ENCODE measurements around the gene TP53I3.
"Not testable (repeated sequence)": the region's sequence is repeated elsewhere in the genome, so short reads cannot be mapped to it uniquely, and the experiment has no call there.

TP53I3 gene

GRCh38 chr2:24095171-24095677 lies 10.6 kb upstream of the TP53I3 start:
- DNase-seq, result not testable (repeated sequence)

GRCh38 chr2:24093270-24093669 lies 8.6 kb upstream of the TP53I3 start:
- DNase-seq, result not testable (repeated sequence)

GRCh38 chr2:24088821-24089359 lies 4.3 kb upstream of the TP53I3 start:
- DNase-seq, result no peak

- no peak for DNase-seq
These were observed 2.4 kb upstream of the TP53I3 start for GRCh38 chr2:24087032-24087431.

- DNase-seq, result no peak
These were observed 1.6 kb upstream of the TP53I3 start for GRCh38 chr2:24086241-24086640.

GRCh38 chr2:24085200-24085489 lies 511 bp upstream of the TP53I3 start:
- DNase-seq, result no peak

- peak; percentile 24 for DNase-seq
These were observed 858 bp downstream of the TP53I3 start for GRCh38 chr2:24083567-24084385.

GRCh38 chr2:24082787-24083566 lies 1.7 kb downstream of the TP53I3 start:
- DNase-seq, result no peak

- DNase-seq, result no peak
These were observed 3.9 kb downstream of the TP53I3 start for GRCh38 chr2:24080701-24081100.

- no peak for DNase-seq
These were observed 6.8 kb downstream of the TP53I3 start for GRCh38 chr2:24077879-24078278.

GRCh38 chr2:24077535-24077877 lies 7.1 kb downstream of the TP53I3 start:
- DNase-seq, result no peak

- no peak for DNase-seq
These were observed 7.6 kb downstream of the TP53I3 start for GRCh38 chr2:24076849-24077534.

GRCh38 chr2:24075915-24076848 lies 8.5 kb downstream of the TP53I3 start, which contains the start of gene SF3B6:
TSS of gene SF3B6 (minus strand) at chr2:24076326. CDS start at chr2:24076229, 97 bp downstream.
- peak; percentile 97 for DNase-seq

GRCh38 chr2:24075259-24075658 lies 9.4 kb downstream of the TP53I3 start:
- no peak for DNase-seq

- DNase-seq, result no peak
These were observed 10.8 kb downstream of the TP53I3 start for GRCh38 chr2:24073816-24074215.

GRCh38 chr2:24072259-24072658 lies 12.4 kb downstream of the TP53I3 start:
- DNase-seq, result no peak

GRCh38 chr2:24065341-24065740 lies 19.3 kb downstream of the TP53I3 start:
- DNase-seq, result no peak

- no peak for DNase-seq
These were observed 25.9 kb downstream of the TP53I3 start for GRCh38 chr2:24058564-24059271.

- no peak for DNase-seq
These were observed 28.9 kb downstream of the TP53I3 start for GRCh38 chr2:24055750-24056149.

GRCh38 chr2:24054366-24055010 lies 30.1 kb downstream of the TP53I3 start:
- no peak for DNase-seq

- no peak for DNase-seq
These were observed 31.7 kb downstream of the TP53I3 start for GRCh38 chr2:24052951-24053350.

Data from NCI-H1417 treated with DMSO at 0.1 percent for 48 hours (cell line).